ENCODE measurements around the gene GABRD. TPM values are rescaled to one million over a fixed set of nuclear protein-coding genes. Genes with fewer than 3 reads are reported as not detected.
"Not testable (repeated sequence)": the region's sequence is repeated elsewhere in the genome, so short reads cannot be mapped to it uniquely, and the experiment has no call there.

The GABRD gene
- total RNA-seq, 1 donor from 2014 or later: not detected

DNA sequence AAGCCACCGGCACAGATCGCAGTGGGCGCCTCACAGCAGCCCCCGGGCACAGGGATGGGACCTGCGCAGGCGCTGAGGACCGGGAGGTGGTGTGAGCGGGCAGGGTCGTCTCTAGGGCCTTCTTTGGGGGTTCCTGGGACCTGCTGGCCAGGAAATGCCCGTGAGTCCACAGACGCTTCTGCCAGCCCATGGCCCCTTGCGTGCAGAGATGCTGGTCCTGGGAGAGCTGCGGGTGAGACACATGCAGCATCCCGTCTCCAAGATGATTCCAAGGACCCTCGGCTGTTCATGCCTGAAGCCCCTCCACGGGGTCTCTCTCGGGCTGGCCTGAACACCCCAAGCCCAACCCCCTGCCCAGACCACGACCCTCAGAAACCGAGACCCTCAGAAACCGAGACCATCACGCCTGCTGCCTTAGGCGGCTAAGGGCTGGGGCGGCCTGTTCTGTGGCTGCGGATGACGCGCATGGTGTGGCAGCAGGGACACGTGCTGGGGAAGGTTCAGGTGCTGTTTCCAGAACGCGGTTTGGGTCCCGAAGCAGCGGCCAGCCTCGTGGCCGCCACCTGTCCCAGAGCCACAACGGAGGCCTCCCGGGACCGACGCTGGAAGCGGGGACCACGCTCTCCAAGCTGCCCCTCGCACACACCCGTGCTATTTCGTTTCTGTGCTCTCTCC, 38.5 kb upstream of the GABRD start:
- DNase-seq (ENCODE audit: extremely low spot score in 2 of 2): no peak
- H3K36me3 ChIP-seq: no peaks in the 10 kb centered on the region
- H3K27me3 ChIP-seq: no peaks in the 10 kb centered on the region
- no peak overlapping the region for H3K27ac ChIP-seq
- no peaks in the 10 kb centered on the region for H3K4me1 ChIP-seq
- no peak overlapping the region for H3K4me3 ChIP-seq
- intact Hi-C loops (cut with DNase I): no loop called here
- no peaks in the 10 kb centered on the region for H3K9me3 ChIP-seq
- TF ChIP-seq, protein P1, sequence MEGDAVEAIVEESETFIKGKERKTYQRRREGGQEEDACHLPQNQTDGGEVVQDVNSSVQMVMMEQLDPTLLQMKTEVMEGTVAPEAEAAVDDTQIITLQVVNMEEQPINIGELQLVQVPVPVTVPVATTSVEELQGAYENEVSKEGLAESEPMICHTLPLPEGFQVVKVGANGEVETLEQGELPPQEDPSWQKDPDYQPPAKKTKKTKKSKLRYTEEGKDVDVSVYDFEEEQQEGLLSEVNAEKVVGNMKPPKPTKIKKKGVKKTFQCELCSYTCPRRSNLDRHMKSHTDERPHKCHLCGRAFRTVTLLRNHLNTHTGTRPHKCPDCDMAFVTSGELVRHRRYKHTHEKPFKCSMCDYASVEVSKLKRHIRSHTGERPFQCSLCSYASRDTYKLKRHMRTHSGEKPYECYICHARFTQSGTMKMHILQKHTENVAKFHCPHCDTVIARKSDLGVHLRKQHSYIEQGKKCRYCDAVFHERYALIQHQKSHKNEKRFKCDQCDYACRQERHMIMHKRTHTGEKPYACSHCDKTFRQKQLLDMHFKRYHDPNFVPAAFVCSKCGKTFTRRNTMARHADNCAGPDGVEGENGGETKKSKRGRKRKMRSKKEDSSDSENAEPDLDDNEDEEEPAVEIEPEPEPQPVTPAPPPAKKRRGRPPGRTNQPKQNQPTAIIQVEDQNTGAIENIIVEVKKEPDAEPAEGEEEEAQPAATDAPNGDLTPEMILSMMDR (IDR thresholded peaks at IDR 0.05): no peak
- TF ChIP-seq POLR2A (IDR thresholded peaks at IDR 0.05) (no peak), POLR2AphosphoS5 (IDR thresholded peaks at IDR 0.05; ENCODE audit: insufficient read depth in 1 of 2, low read depth in 1 of 2) (no peak)

DNA sequence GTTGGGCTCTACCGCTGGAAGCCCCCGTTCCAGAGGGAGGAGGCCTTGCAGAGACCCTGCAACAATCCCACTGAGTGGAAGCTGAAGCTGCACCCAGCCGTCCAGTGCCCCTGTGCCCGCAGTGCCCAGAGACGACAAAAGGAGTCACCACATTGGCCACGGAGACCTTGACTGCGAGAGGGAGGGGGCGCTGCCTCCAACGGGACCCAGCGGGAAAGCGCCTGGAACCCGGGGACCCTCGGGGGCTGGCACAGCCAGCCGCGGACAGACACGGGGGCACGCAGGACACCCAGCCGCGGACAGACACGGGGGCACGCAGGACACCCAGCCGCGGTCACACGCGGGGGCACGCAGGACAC, 38.0 kb upstream of the GABRD start:
- H3K4me3 ChIP-seq: no peak overlapping the region
- H3K9me3 ChIP-seq: no peaks in the 10 kb centered on the region
- no peaks in the 10 kb centered on the region for H3K27me3 ChIP-seq
- TF ChIP-seq, protein P1 (IDR thresholded peaks at IDR 0.05): no peak
- TF ChIP-seq POLR2A (IDR thresholded peaks at IDR 0.05) (no peak), POLR2AphosphoS5 (IDR thresholded peaks at IDR 0.05; ENCODE audit: insufficient read depth in 1 of 2, low read depth in 1 of 2) (no peak)
- no peak for DNase-seq (ENCODE audit: extremely low spot score in 2 of 2)
- no peaks in the 10 kb centered on the region for H3K4me1 ChIP-seq
- no peak overlapping the region for H3K27ac ChIP-seq
- H3K36me3 ChIP-seq: no peaks in the 10 kb centered on the region
- intact Hi-C loops (cut with DNase I): no loop called here

- H3K36me3 ChIP-seq; DNase-seq (ENCODE audit: extremely low spot score in 2 of 2); H3K9me3 ChIP-seq; H3K4me1 ChIP-seq; H3K27me3 ChIP-seq; intact Hi-C loops (cut with DNase I); H3K27ac ChIP-seq; H3K4me3 ChIP-seq: not testable (repeated sequence)
Observed at GRCh38 chr1:1981631-1982327, 37.4 kb upstream of the GABRD start.

DNA sequence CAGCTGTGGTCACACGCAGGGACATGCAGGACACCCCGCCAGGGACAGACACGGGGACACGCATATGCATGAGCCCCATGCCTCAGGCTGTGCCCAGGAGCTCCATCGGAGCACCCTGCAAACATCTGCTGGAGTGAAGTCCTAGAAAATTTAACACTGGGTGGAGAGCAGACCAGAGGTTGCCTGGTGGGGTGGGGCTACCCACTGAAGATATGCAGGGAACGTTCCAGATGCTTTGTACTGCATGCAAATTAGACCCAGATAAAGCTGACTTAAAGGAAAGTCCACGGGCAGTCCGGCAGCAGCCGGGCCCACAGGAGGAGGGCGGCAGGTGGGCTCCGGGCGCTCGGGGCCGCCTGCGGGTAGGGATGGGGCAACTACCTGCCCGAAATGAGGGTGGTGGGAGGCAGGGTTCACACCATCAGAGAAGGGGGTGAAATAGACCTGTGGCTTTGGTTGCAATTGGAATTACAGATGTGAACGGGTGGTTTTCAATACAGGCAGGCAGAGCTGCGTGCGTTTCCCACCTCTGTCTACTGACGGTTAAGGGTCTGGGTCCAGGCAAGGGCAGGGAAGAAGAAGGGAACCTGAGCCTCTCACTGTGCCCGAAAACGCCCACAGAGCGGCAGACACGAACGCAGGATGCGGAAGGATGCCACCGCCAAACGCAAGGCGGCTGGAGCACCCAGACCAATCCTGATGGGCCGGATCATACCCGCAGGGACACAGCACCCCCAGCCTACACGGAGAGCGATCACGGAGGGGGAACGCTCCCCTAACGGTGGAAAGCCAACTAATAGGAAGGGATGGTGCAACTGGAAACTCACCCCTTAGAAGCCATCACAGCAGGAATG, 36.5 kb upstream of the GABRD start:
- intact Hi-C loops (cut with DNase I): no loop called here
- Histone ChIP-seq H3K27ac (no peak overlapping the region), H3K36me3 (no peaks in the 10 kb centered on the region), H3K4me3 (no peak overlapping the region), H3K9me3 (no peaks in the 10 kb centered on the region), H3K27me3 (no peaks in the 10 kb centered on the region), H3K4me1 (no peaks in the 10 kb centered on the region)
- no peak for DNase-seq (ENCODE audit: extremely low spot score in 2 of 2)
- no peak for TF ChIP-seq POLR2AphosphoS5 (IDR thresholded peaks at IDR 0.05; ENCODE audit: insufficient read depth in 1 of 2, low read depth in 1 of 2)
- TF ChIP-seq, protein P1 (IDR thresholded peaks at IDR 0.05): no peak
- TF ChIP-seq POLR2A (IDR thresholded peaks at IDR 0.05): no peak

DNA sequence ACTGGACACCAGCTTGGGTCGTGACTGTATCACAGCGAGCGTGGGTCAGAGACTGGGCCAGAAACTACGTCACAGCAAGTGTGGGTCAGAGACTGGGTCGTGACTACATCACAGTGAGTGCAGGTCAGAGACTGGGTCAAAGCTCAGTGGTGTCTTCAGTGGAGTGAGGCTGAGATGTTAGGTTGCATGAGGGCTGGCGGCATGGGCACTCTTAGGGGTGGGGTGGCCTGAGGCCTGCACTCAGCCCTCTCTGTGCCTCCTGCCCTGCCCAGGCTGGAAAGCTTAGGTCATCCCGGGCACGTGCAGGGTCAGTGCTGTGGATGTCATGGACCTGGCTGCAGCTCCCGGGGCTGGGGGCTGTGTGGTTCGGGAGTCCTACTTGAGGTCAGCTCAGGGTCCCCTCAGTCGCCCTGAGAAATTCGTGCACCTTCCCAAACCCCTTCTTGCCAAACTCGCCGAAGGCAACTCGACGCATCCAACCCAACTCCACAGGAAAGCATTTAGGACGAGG, 34.5 kb upstream of the GABRD start:
- H3K27me3 ChIP-seq: no peaks in the 10 kb centered on the region
- intact Hi-C loops (cut with DNase I): no loop called here
- TF ChIP-seq POLR2A (IDR thresholded peaks at IDR 0.05): no peak
- TF ChIP-seq POLR2AphosphoS5 (IDR thresholded peaks at IDR 0.05; ENCODE audit: insufficient read depth in 1 of 2, low read depth in 1 of 2): no peak
- TF ChIP-seq, protein P1 (IDR thresholded peaks at IDR 0.05): no peak
- H3K4me1 ChIP-seq: peaks cover 8% of the 10 kb centered on the region
- no peak overlapping the region for H3K27ac ChIP-seq
- H3K36me3 ChIP-seq: no peaks in the 10 kb centered on the region
- no peaks in the 10 kb centered on the region for H3K9me3 ChIP-seq
- no peak for DNase-seq (ENCODE audit: extremely low spot score in 2 of 2)
- H3K4me3 ChIP-seq: no peak overlapping the region

Measured in vagina (tissue), 2 donors.